GM12878 (cell line): ENCODE data around the gene MIEF1. TPM values are rescaled to one million over a fixed set of nuclear protein-coding genes. Genes with fewer than 3 reads are reported as not detected.

Experiments used
- ATAC-seq: fragments of 200-7000 bp; cut with Tn5 transposase; 3 replicates; pipeline ENCODE4 v1.9.1; 2020; ENCODE audit warnings: mild to moderate bottlenecking, moderate library complexity
- BruUV-seq: library from RNA; stranded (reverse); fragments of 400-500 nt; replicated peaks from 2 replicates; lab custom pipeline; 2021; lab: Mats Ljungman, UMichigan
- CTCF ChIA-PET: fragments of 300-600 bp; sonication (Branson Sonifier 250); formaldehyde crosslinking; extraction: SDS; loops from one replicate; lab custom pipeline; 2021; ENCODE audit warnings: inconsistent platforms; lab: Yijun Ruan, JAX
- POLR2A ChIA-PET: fragments of 350-600 bp; formaldehyde crosslinking; extraction: SDS; loops from one replicate; lab custom pipeline; 2021; ENCODE audit warnings: inconsistent platforms; lab: Charles Lee
- RAD21 ChIA-PET: fragments of 300-600 bp; sonication (Branson Sonifier 250); formaldehyde crosslinking; loops from one replicate; lab custom pipeline; 2023; ENCODE audit warnings: antibody characterized with exemption; ENCODE audit not compliant: unreplicated experiment; lab: Charles Lee
- SMC1A ChIA-PET: fragments of 300-600 bp; sonication (Branson Sonifier 250); formaldehyde crosslinking; loops from one replicate; lab custom pipeline; 2023; ENCODE audit not compliant: unreplicated experiment, uncharacterized antibody; lab: Charles Lee
- DNase-seq: peaks from one replicate; pipeline ENCODE4 v3.0.0-alpha.2; 2011; ENCODE audit warnings: low read depth, low spot score
- FAIRE-seq: peaks from 3 replicates; lab custom pipeline; 2011; peaks lifted over from hg19 to GRCh38; lab: Jason Lieb, UNC
- H2AFZ ChIP-seq: 2 replicates; pipeline ENCODE4 v1.6.0; 2011; ENCODE audit warnings: low read depth, low read length, control low read depth; ENCODE audit not compliant: control insufficient read depth
- H3K27ac ChIP-seq: 2 replicates; pipeline ENCODE4 v1.5.1; 2011; ENCODE audit warnings: control low read depth; ENCODE audit not compliant: control insufficient read depth, insufficient read depth
- H3K27me3 ChIP-seq, 2 experiments: replicated peaks in 1 of 2; 2 replicates each; pipeline versions ENCODE4 v1.6.0 to v1.6.1; 2011; ENCODE audit warnings: low read length in 1 of 2; ENCODE audit not compliant: control insufficient read depth in 2 of 2, insufficient read depth in 2 of 2
- H3K36me3 ChIP-seq, 2 experiments: 2 replicates each; pipeline ENCODE4 v1.5.1; 2011; ENCODE audit warnings: low read length in 1 of 2; ENCODE audit not compliant: control insufficient read depth in 2 of 2, insufficient read depth in 2 of 2
- H3K4me1 ChIP-seq: 2 replicates; pipeline ENCODE4 v1.6.1; 2011; ENCODE audit warnings: mild to moderate bottlenecking, low read length, moderate library complexity, mixed read lengths; ENCODE audit not compliant: control insufficient read depth, insufficient read depth
- H3K4me2 ChIP-seq: 2 replicates; pipeline ENCODE4 v1.6.0; 2011; ENCODE audit warnings: control low read depth; ENCODE audit not compliant: control insufficient read depth, insufficient read depth
- H3K4me3 ChIP-seq: fragments of 200-600 bp; sonication (generic); 2 replicates; pipeline ENCODE4 v1.5.1; 2016
- H3K79me2 ChIP-seq: 2 replicates; pipeline ENCODE4 v1.6.0; 2011; ENCODE audit warnings: low read length; ENCODE audit not compliant: control insufficient read depth, insufficient read depth
- H3K9ac ChIP-seq: 2 replicates; pipeline ENCODE4 v1.8.0; 2011; ENCODE audit warnings: low read length, control low read depth, mixed read lengths; ENCODE audit not compliant: control insufficient read depth, insufficient read depth
- H3K9me3 ChIP-seq: replicated peaks from 3 replicates; pipeline ENCODE4 v1.5.1; 2011; ENCODE audit warnings: mild to moderate bottlenecking, low read length; ENCODE audit not compliant: control insufficient read depth, insufficient read depth
- H4K20me1 ChIP-seq: 2 replicates; pipeline ENCODE4 v1.6.0; 2011; ENCODE audit not compliant: control insufficient read depth, insufficient read depth
- CBX3 ChIP-seq: fragments of 200-600 bp; sonication (generic); IDR thresholded peaks from 2 replicates; pipeline ENCODE4 v1.6.1; 2016; ENCODE audit warnings: low read depth, borderline replicate concordance
- CHD1 ChIP-seq: IDR thresholded peaks from 2 replicates; pipeline ENCODE4 v1.6.1; 2012; ENCODE audit warnings: low read depth, low read length, improper control_type of control experiment
- HCFC1 ChIP-seq: fragments of 150-350 bp; IDR thresholded peaks from 2 replicates; pipeline ENCODE4 v1.6.1; 2014; ENCODE audit warnings: low read length
- JUND ChIP-seq: IDR thresholded peaks from 2 replicates; pipeline ENCODE4 v1.6.1; 2012; ENCODE audit warnings: low read depth, mild to moderate bottlenecking, low read length, improper control_type of control experiment, moderate library complexity
- LARP7 ChIP-seq: fragments of 450-650 bp; IDR thresholded peaks from 2 replicates; pipeline ENCODE4 v1.6.1; 2017; ENCODE audit warnings: mild to moderate bottlenecking
- POLR2AphosphoS2 ChIP-seq: IDR thresholded peaks from 2 replicates; pipeline ENCODE4 v1.6.1; 2011; ENCODE audit warnings: low read depth, mild to moderate bottlenecking, low read length, improper control_type of control experiment, moderate library complexity
- TCF3 ChIP-seq: IDR thresholded peaks from 2 replicates; pipeline ENCODE4 v1.6.1; 2012; ENCODE audit warnings: low read depth, mild to moderate bottlenecking, low read length, borderline replicate concordance; ENCODE audit not compliant: insufficient read depth
- ZNF592 ChIP-seq: fragments of 450-650 bp; IDR thresholded peaks from 2 replicates; pipeline ENCODE4 v1.6.1; 2017; ENCODE audit warnings: mild to moderate bottlenecking, moderate library complexity
- WGBS: methylation state at CpG from one replicate; pipeline ENCODE4 v1.1.6; 2016; ENCODE audit warnings: low lambda C conversion rate; ENCODE audit not compliant: insufficient replicate concordance, insufficient coverage; ENCODE audit errors: missing lambda C conversion rate; 5-methylcytosine and 5-hydroxymethylcytosine counted together
- in situ Hi-C: fragments of 300-500 bp; cut with MboI; formaldehyde crosslinking; loops from 9 replicates; pipeline ENCODE4 v1.14.3; 2018; ENCODE audit warnings: mixed read lengths
- intact Hi-C: fragments of 100-400 bp; cut with micrococcal nuclease; formaldehyde crosslinking; loops from one replicate; pipeline ENCODE4 v1.14.2; 2022; ENCODE audit not compliant: unreplicated experiment
- polyA plus RNA-seq, 11 experiments: library from polyadenylated mRNA; depleted of rRNA in 4 of 11; unstranded in 6 of 11; stranded (reverse) in 5 of 11; fragments of >200 nt; fragmentation: Nextera tagmentation in 4 of 11; fragmentation: Illumina TruSeq in 1 of 11; extraction: Ambion mirVana in 4 of 11; extraction: Trizol in 1 of 11; gene quantifications; 1 replicate in 1 of 11; 2 replicates in 10 of 11; pipeline versions ENCODE4 v1.2.1 to v1.2.3, GENCODE V29; 2011 to 2016; ENCODE audit warnings: inconsistent platforms in 2 of 11, missing spikeins in 2 of 11, low read depth in 1 of 11
- total RNA-seq, 4 experiments: library from RNA; depleted of rRNA in 3 of 4; stranded (reverse); fragments of >200 nt in 3 of 4; fragmentation: Illumina TruSeq in 1 of 4; extraction: Trizol in 1 of 4; gene quantifications; 2 replicates each; pipeline versions ENCODE4 v1.2.1 to v1.2.3, GENCODE V29; 2013 to 2021

Gene MIEF1
- total and polyA plus RNA-seq, 10 of the 15 experiments (the other 5 are each of a cell fraction or from before 2014, with no cell fraction given) = 12.4 to 52.3 (median 29.3) TPM

- Histone ChIP-seq H3K9me3 (no peaks in the 10 kb centered on the region), H3K4me2 (no peak overlapping the region), H2AFZ (no peak overlapping the region), H3K9ac (no peak overlapping the region), H3K4me3 (no peak overlapping the region), H4K20me1 (no peaks in the 10 kb centered on the region; the same call in 1 of the 2 replicates), H3K4me1 (peaks cover 70% of the 10 kb centered on the region), H3K36me3 (peaks cover 7 to 20% of the 10 kb centered on the region in 2 experiments; a peak in 3 of 4 replicates), H3K27ac (no peak overlapping the region), H3K27me3 (no peaks in the 10 kb centered on the region), H3K79me2 (peaks cover 76% of the 10 kb centered on the region)
- BruUV-seq = no TSS peak
- POLR2A ChIA-PET = interaction anchor here (0.6 to 1.4 kb wide), 5 partner anchors 10 to 258 kb away, joined by 3 to 7 read pairs (median 4); no protein-coding TSS in a partner anchor
- WGBS = 96% methylated on average over 12 of the region's 18 CpGs
- in situ Hi-C loops (no loop called here), intact Hi-C loops (no loop called here)
- ATAC-seq (no peak), FAIRE-seq (no peak), DNase-seq (no peak)
- SMC1A ChIA-PET = interaction anchor here (0.9 to 2.3 kb wide), 3 partner anchors 16 to 25 kb away, joined by 3 to 7 read pairs (median 3); no protein-coding TSS in a partner anchor
- CTCF ChIA-PET = interaction anchor here (0.8 to 2.1 kb wide), 9 partner anchors 16 to 126 kb away, joined by 3 to 9 read pairs (median 4); partner anchors contain the start of gene MIEF1
- RAD21 ChIA-PET = interaction anchor here (0.7 to 1.4 kb wide), 3 partner anchors 32 to 69 kb away, joined by 3 read pairs; partner anchors contain the start of genes ATF4 and TAB1
- no peak for TF ChIP-seq CBX3
These were observed 33.4 kb upstream of the MIEF1 start for GRCh38 chr22:39468487-39469325.

DNA sequence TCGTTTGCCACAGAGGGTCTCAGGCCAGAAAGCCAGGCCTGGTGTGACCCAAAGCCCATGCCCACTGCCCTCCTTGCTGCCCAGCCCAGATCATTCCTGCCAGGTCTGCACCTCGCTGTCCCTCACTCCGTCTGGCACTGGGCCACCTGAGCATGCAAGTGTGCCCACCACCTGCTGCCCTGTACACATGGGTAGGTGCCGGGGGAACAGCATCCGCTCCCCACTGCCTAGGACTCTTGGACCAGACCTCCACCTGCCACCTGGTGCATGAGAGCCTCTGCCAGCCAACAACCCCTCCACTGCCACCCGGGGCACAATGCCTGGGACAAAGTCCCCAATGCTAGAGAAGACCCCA, 32.8 kb upstream of the MIEF1 start:
- DNase-seq (no peak), ATAC-seq (no peak), FAIRE-seq (no peak)
- peaks cover 71% of the 10 kb centered on the region for H3K79me2 ChIP-seq
- intact Hi-C loops (no loop called here), in situ Hi-C loops (no loop called here)
- no TSS peak for BruUV-seq
- H3K9me3 ChIP-seq = no peaks in the 10 kb centered on the region
- H4K20me1 ChIP-seq = no peaks in the 10 kb centered on the region; the same call in 1 of the 2 replicates
- CTCF ChIA-PET = no interaction called here
- H3K4me3 ChIP-seq = no peak overlapping the region
- TF ChIP-seq JUND (no peak), POLR2AphosphoS2 (no peak), HCFC1 (no peak), TCF3 (no peak), ZNF592 (no peak), CHD1 (no peak), LARP7 (no peak)
- peaks cover 7 to 19% of the 10 kb centered on the region in 2 experiments; a peak in 3 of 4 replicates for H3K36me3 ChIP-seq
- no peak overlapping the region for H3K4me2 ChIP-seq
- peaks cover 64% of the 10 kb centered on the region for H3K4me1 ChIP-seq
- POLR2A ChIA-PET = interaction anchor here (1.0 to 1.4 kb wide), 2 partner anchors 10 to 29 kb away, joined by 3 to 6 read pairs; no protein-coding TSS in a partner anchor
- H3K27ac ChIP-seq = no peak overlapping the region
- RAD21 ChIA-PET = interaction anchor here (0.7 to 1.4 kb wide), 2 partner anchors 32 to 70 kb away, joined by 3 read pairs; partner anchors contain the start of gene TAB1
- H3K27me3 ChIP-seq = no peaks in the 10 kb centered on the region
- no peak overlapping the region for H3K9ac ChIP-seq
- SMC1A ChIA-PET = interaction anchor here (0.9 to 2.3 kb wide), 2 partner anchors 17 to 23 kb away, joined by 3 to 7 read pairs; no protein-coding TSS in a partner anchor
- no peak overlapping the region for H2AFZ ChIP-seq
- WGBS = 96% methylated on average over 6 of the region's 6 CpGs
